Measurements from ENCODE around the gene TOP1.

DNA sequence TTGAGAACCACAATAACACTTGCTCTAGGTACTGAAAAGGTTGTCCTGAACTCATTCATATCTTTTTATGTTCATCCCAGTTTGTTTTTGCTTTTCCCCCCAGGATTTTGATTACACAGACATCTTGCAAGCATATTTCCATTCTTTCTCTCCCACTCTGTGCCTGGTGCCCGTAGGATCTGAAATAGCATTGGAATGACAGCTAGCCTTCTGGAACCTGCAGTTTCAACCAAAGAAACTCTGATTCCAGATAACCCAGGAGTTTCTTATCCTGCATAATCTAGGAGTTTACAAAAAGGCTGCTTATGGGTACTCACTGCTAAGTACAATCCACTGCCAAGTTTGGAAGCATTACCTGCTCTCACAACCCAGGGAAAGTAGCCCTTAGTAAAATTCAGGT is 79.9 kb downstream of the TOP1 start:
- TF ChIP-seq, protein P1, sequence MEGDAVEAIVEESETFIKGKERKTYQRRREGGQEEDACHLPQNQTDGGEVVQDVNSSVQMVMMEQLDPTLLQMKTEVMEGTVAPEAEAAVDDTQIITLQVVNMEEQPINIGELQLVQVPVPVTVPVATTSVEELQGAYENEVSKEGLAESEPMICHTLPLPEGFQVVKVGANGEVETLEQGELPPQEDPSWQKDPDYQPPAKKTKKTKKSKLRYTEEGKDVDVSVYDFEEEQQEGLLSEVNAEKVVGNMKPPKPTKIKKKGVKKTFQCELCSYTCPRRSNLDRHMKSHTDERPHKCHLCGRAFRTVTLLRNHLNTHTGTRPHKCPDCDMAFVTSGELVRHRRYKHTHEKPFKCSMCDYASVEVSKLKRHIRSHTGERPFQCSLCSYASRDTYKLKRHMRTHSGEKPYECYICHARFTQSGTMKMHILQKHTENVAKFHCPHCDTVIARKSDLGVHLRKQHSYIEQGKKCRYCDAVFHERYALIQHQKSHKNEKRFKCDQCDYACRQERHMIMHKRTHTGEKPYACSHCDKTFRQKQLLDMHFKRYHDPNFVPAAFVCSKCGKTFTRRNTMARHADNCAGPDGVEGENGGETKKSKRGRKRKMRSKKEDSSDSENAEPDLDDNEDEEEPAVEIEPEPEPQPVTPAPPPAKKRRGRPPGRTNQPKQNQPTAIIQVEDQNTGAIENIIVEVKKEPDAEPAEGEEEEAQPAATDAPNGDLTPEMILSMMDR (IDR thresholded peaks at IDR 0.05): no peak
- TF ChIP-seq POLR2A (IDR thresholded peaks at IDR 0.05): no peak
